Smooth muscle cell (in vitro differentiated cells): ENCODE data around the gene CLDN24. TPM values are rescaled to one million over a fixed set of nuclear protein-coding genes. Genes with fewer than 3 reads are reported as not detected.
"Not testable (repeated sequence)": the region's sequence is repeated elsewhere in the genome, so short reads cannot be mapped to it uniquely, and the experiment has no call there.

Source experiments
- DNase-seq: peaks from one replicate; lab custom pipeline; 2025; ENCODE audit not compliant: unreplicated experiment; lab: John Stamatoyannopoulos, UW
- H2AFZ ChIP-seq: fragments of 200-600 bp; sonication (generic); 2 replicates; pipeline ENCODE4 v1.6.0; 2016; ENCODE audit warnings: antibody characterized with exemption, low read depth, mild to moderate bottlenecking
- H3F3A ChIP-seq: fragments of 200-600 bp; sonication (generic); 2 replicates; pipeline ENCODE4 v1.6.0; 2017; ENCODE audit warnings: antibody characterized with exemption, low read depth
- H3K27ac ChIP-seq: fragments of 200-600 bp; sonication (generic); 2 replicates; pipeline ENCODE4 v1.5.1; 2016; ENCODE audit warnings: low read depth, mild to moderate bottlenecking
- H3K27me3 ChIP-seq: fragments of 200-600 bp; sonication (generic); 2 replicates; pipeline ENCODE4 v1.6.1; 2016; ENCODE audit warnings: low read depth, mild to moderate bottlenecking
- H3K36me3 ChIP-seq: fragments of 200-600 bp; sonication (generic); 2 replicates; pipeline ENCODE4 v1.5.1; 2016; ENCODE audit warnings: low read depth
- H3K4me1 ChIP-seq: fragments of 200-600 bp; sonication (generic); 2 replicates; pipeline ENCODE4 v1.5.1; 2016; ENCODE audit warnings: low read depth
- H3K4me2 ChIP-seq: fragments of 200-600 bp; sonication (generic); 2 replicates; pipeline ENCODE4 v1.6.0; 2016; ENCODE audit warnings: mild to moderate bottlenecking
- H3K4me3 ChIP-seq: fragments of 200-600 bp; sonication (generic); 2 replicates; pipeline ENCODE4 v1.5.1; 2016; ENCODE audit warnings: mild to moderate bottlenecking
- H3K79me2 ChIP-seq: fragments of 200-600 bp; sonication (generic); 2 replicates; pipeline ENCODE4 v1.6.0; 2016; ENCODE audit warnings: low read depth, mild to moderate bottlenecking
- H3K9ac ChIP-seq: fragments of 200-600 bp; sonication (generic); 2 replicates; pipeline ENCODE4 v1.6.0; 2016; ENCODE audit warnings: low read depth
- H3K9me3 ChIP-seq: fragments of 200-600 bp; sonication (generic); replicated peaks from 2 replicates; pipeline ENCODE4 v1.5.1; 2016; ENCODE audit warnings: low read depth
- H4K20me1 ChIP-seq: fragments of 200-600 bp; sonication (generic); 2 replicates; pipeline ENCODE4 v1.6.0; 2016; ENCODE audit warnings: low read depth
- WGBS: methylation state at CpG from one replicate; pipeline ENCODE4 v1.1.7; 2016; ENCODE audit warnings: low lambda C conversion rate; 5-methylcytosine and 5-hydroxymethylcytosine counted together
- polyA plus RNA-seq: library from polyadenylated mRNA; unstranded; fragments of >200 nt; fragmentation: Nextera tagmentation; extraction: Ambion mirVana; gene quantifications from 2 replicates; pipeline ENCODE4 v1.2.1, GENCODE V29; 2016
- total RNA-seq: library from RNA; depleted of rRNA; stranded (reverse); fragments of >200 nt; gene quantifications from 2 replicates; pipeline ENCODE4 v1.2.3, GENCODE V29; 2014
- TF ChIP-seq, protein P1 (sequence below): fragments of 200-600 bp; sonication (generic); IDR thresholded peaks from 2 replicates; pipeline ENCODE4 v1.5.1; 2017; ENCODE audit warnings: borderline replicate concordance, mild to moderate bottlenecking, antibody characterized with exemption; ENCODE audit not compliant: insufficient read depth, poor library complexity, severe bottlenecking

The CLDN24 gene
- total and polyA plus RNA-seq, 2 experiments from 2014 or later, result not detected

DNA sequence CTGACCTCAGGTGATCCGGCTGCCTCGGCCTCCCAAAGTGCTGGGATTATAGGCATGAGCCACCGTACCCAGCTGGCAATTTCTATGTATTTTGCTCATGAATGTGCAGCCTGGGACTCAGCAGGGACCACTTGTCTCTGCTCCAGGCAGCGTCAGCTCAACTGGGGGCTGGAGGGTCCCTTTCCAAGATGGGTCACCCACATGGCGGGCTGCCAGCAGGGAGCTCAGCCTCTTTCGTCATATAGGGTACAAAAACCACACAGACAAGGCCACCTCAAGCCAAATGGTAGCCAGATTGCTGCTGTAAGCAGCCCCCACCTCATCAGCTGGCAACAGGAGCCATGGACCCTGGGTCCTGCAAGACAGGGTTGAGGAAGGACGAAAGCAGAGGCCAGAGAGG is 2.4 kb upstream of the CLDN24 start:
- Histone ChIP-seq H3K79me2 (no peaks in the 10 kb centered on the region), H3F3A (no peaks in the 10 kb centered on the region), H3K4me1 (no peaks in the 10 kb centered on the region), H3K36me3 (no peaks in the 10 kb centered on the region), H3K9me3 (no peaks in the 10 kb centered on the region), H3K9ac (no peak overlapping the region), H3K4me3 (no peak overlapping the region), H4K20me1 (no peaks in the 10 kb centered on the region), H2AFZ (no peak overlapping the region), H3K27ac (no peak overlapping the region), H3K4me2 (no peak overlapping the region), H3K27me3 (no peaks in the 10 kb centered on the region)
- no peak for DNase-seq
- over 99% methylated on average over 7 of the region's 7 CpGs for WGBS
- TF ChIP-seq, protein P1, sequence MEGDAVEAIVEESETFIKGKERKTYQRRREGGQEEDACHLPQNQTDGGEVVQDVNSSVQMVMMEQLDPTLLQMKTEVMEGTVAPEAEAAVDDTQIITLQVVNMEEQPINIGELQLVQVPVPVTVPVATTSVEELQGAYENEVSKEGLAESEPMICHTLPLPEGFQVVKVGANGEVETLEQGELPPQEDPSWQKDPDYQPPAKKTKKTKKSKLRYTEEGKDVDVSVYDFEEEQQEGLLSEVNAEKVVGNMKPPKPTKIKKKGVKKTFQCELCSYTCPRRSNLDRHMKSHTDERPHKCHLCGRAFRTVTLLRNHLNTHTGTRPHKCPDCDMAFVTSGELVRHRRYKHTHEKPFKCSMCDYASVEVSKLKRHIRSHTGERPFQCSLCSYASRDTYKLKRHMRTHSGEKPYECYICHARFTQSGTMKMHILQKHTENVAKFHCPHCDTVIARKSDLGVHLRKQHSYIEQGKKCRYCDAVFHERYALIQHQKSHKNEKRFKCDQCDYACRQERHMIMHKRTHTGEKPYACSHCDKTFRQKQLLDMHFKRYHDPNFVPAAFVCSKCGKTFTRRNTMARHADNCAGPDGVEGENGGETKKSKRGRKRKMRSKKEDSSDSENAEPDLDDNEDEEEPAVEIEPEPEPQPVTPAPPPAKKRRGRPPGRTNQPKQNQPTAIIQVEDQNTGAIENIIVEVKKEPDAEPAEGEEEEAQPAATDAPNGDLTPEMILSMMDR, result no peak

- H3K4me2 ChIP-seq, H3F3A ChIP-seq, H3K27ac ChIP-seq, H3K4me3 ChIP-seq, H3K9ac ChIP-seq, H3K27me3 ChIP-seq, H3K79me2 ChIP-seq, H2AFZ ChIP-seq, H3K4me1 ChIP-seq, DNase-seq, H3K9me3 ChIP-seq, H3K36me3 ChIP-seq, H4K20me1 ChIP-seq: not testable (repeated sequence)
- 95% methylated on average over 11 of the region's 11 CpGs for WGBS
These were observed 1.8 kb upstream of the CLDN24 start for GRCh38 chr4:183324056-183324455.

DNA sequence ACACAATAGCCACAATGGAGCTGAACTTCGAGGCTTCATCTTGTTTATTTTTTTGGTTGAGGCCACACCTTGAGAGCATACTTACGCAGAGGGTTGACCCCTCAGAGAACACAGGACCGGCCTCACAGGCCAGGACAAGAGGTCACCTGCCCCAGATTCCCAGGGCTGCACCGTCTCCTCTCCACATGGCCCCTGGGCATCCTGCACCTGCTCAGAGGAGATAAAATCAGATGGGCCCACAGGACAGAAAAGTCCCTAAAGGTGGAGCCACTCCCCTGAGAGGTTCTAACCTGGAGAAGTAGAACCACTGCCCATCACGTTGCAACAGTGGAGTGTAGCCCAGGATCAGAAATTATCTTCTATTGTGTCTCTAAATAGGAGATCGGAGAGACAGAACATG is 1.1 kb upstream of the CLDN24 start:
- no peak overlapping the region for H2AFZ ChIP-seq
- no peak overlapping the region for H3K27ac ChIP-seq
- no peak overlapping the region for H3K9ac ChIP-seq
- 85% methylated on average over 6 of the region's 6 CpGs for WGBS
- no peak overlapping the region for H3K4me3 ChIP-seq
- H3K9me3 ChIP-seq, result no peaks in the 10 kb centered on the region
- H3K79me2 ChIP-seq, result no peaks in the 10 kb centered on the region
- H3K4me2 ChIP-seq, result no peak overlapping the region
- H4K20me1 ChIP-seq, result no peaks in the 10 kb centered on the region
- H3K36me3 ChIP-seq, result no peaks in the 10 kb centered on the region
- TF ChIP-seq, protein P1, result no peak
- H3F3A ChIP-seq, result no peaks in the 10 kb centered on the region
- no peaks in the 10 kb centered on the region for H3K27me3 ChIP-seq
- DNase-seq, result no peak
- no peaks in the 10 kb centered on the region for H3K4me1 ChIP-seq

GRCh38 chr4:183321516-183321915 is 710 bp downstream of the CLDN24 start:
- H3K9me3 ChIP-seq, result no peaks in the 10 kb centered on the region
- no peak overlapping the region for H3K4me2 ChIP-seq
- no peak overlapping the region for H3K27ac ChIP-seq
- no peaks in the 10 kb centered on the region for H3F3A ChIP-seq
- H3K4me3 ChIP-seq, result no peak overlapping the region
- no peak overlapping the region for H3K9ac ChIP-seq
- no peaks in the 10 kb centered on the region for H4K20me1 ChIP-seq
- 96% methylated on average over 5 of the region's 5 CpGs for WGBS
- H3K4me1 ChIP-seq, result no peaks in the 10 kb centered on the region
- no peak overlapping the region for H2AFZ ChIP-seq
- H3K36me3 ChIP-seq, result no peaks in the 10 kb centered on the region
- no peak for DNase-seq
- no peaks in the 10 kb centered on the region for H3K79me2 ChIP-seq
- TF ChIP-seq, protein P1, result no peak
- no peaks in the 10 kb centered on the region for H3K27me3 ChIP-seq
